PC-3 (cell line): Measurements from ENCODE around the gene ARL6IP6. TPM values are rescaled to one million over a fixed set of nuclear protein-coding genes. Genes with fewer than 3 reads are reported as not detected.

Experiments
- ATAC-seq: fragments of 200-7000 bp; cut with Tn5 transposase; 2 replicates; pipeline ENCODE4 v1.9.1; 2020; ENCODE audit warnings: mild to moderate bottlenecking, moderate library complexity
- BruUV-seq: library from RNA; stranded (reverse); fragments of 400-500 nt; replicated peaks from 2 replicates; lab custom pipeline; 2021; lab: Mats Ljungman, UMichigan
- CTCF ChIA-PET: fragments of 300-600 bp; sonication (Branson Sonifier 250); formaldehyde crosslinking; loops from one replicate; lab custom pipeline; 2022; ENCODE audit warnings: antibody characterized with exemption; lab: Charles Lee
- POLR2A ChIA-PET: fragments of 300-600 bp; sonication (Branson Sonifier 250); formaldehyde crosslinking; loops from one replicate; lab custom pipeline; 2022; ENCODE audit warnings: antibody characterized with exemption; ENCODE audit not compliant: unreplicated experiment; lab: Charles Lee
- DNase-seq: peaks from one replicate; pipeline ENCODE4 v3.0.0-alpha.2; 2015
- H2AFZ ChIP-seq: fragments of 300-600 bp; sonication (generic); 2 replicates; pipeline ENCODE4 v1.6.0; 2016; ENCODE audit warnings: antibody characterized with exemption, low read length
- H3F3A ChIP-seq: fragments of 300-600 bp; sonication (generic); one replicate; pipeline ENCODE4 v1.6.0; 2017; ENCODE audit warnings: antibody characterized with exemption, low read length, control low read depth, mild to moderate bottlenecking; ENCODE audit not compliant: unreplicated experiment
- H3K27ac ChIP-seq: fragments of 300-600 bp; sonication (generic); 2 replicates; pipeline ENCODE4 v1.5.1; 2016; ENCODE audit warnings: mild to moderate bottlenecking, low read length
- H3K27me3 ChIP-seq: fragments of 300-600 bp; sonication (generic); 2 replicates; pipeline ENCODE4 v1.6.1; 2016; ENCODE audit warnings: low read length, mixed read lengths
- H3K36me3 ChIP-seq: fragments of 300-600 bp; sonication (generic); 2 replicates; pipeline ENCODE4 v1.6.1; 2016; ENCODE audit warnings: low read depth, mixed run types, low read length, mixed read lengths
- H3K4me1 ChIP-seq: fragments of 300-600 bp; sonication (generic); 2 replicates; pipeline ENCODE4 v1.5.1; 2016; ENCODE audit warnings: low read length; ENCODE audit not compliant: insufficient read depth
- H3K4me2 ChIP-seq: fragments of 300-600 bp; sonication (generic); 2 replicates; pipeline ENCODE4 v1.6.0; 2016; ENCODE audit warnings: low read length
- H3K4me3 ChIP-seq: fragments of 300-600 bp; sonication (generic); 2 replicates; pipeline ENCODE4 v1.5.1; 2016; ENCODE audit warnings: mild to moderate bottlenecking, low read length, mixed read lengths
- H3K79me2 ChIP-seq: fragments of 300-600 bp; sonication (generic); 2 replicates; pipeline ENCODE4 v1.6.1; 2017; ENCODE audit warnings: low read length, mixed read lengths
- H3K9ac ChIP-seq: fragments of 300-600 bp; sonication (generic); 2 replicates; pipeline ENCODE4 v1.6.0; 2016; ENCODE audit warnings: mild to moderate bottlenecking, low read length
- H3K9me2 ChIP-seq: fragments of 300-600 bp; sonication (generic); replicated peaks from 2 replicates; pipeline ENCODE4 v1.6.1; 2016; ENCODE audit warnings: mixed run types, low read length, mixed read lengths
- H3K9me3 ChIP-seq: fragments of 300-600 bp; sonication (generic); 2 replicates; pipeline ENCODE4 v1.6.1; 2016; ENCODE audit warnings: low read length, mixed read lengths
- H4K20me1 ChIP-seq: fragments of 300-600 bp; sonication (generic); 2 replicates; pipeline ENCODE4 v1.6.1; 2016; ENCODE audit warnings: low read length, mixed read lengths
- CTCF ChIP-seq: fragments of 300-600 bp; sonication (generic); conservative IDR thresholded peaks from 2 replicates; pipeline ENCODE4 v1.5.1; 2017; ENCODE audit warnings: antibody characterized with exemption, low read depth, mild to moderate bottlenecking, low read length
- EZH2 ChIP-seq: fragments of 300-600 bp; sonication (generic); IDR thresholded peaks from one replicate; pipeline ENCODE4 v1.6.1; 2017; ENCODE audit warnings: antibody characterized with exemption, mild to moderate bottlenecking, low read length; ENCODE audit not compliant: unreplicated experiment
- EZH2phosphoT487 ChIP-seq: fragments of 300-600 bp; sonication (generic); IDR thresholded peaks from 2 replicates; pipeline ENCODE4 v1.6.1; 2018; ENCODE audit warnings: mild to moderate bottlenecking, antibody characterized with exemption, low read length, borderline replicate concordance
- intact Hi-C: fragments of 100-400 bp; cut with micrococcal nuclease; formaldehyde crosslinking; loops from 2 replicates; pipeline ENCODE4 v1.9.0; 2023
- total RNA-seq: library from RNA; depleted of rRNA; stranded (reverse); fragments of >200 nt; gene quantifications from 2 replicates; pipeline ENCODE4 v1.2.3, GENCODE V29; 2014

ARL6IP6 gene
- total RNA-seq, 1 experiment from 2014 or later, result 19.0 TPM

GRCh38 chr2:152710713-152711112, 7.7 kb upstream of the ARL6IP6 start:
- ChIA-PET CTCF (no interaction called here), POLR2A (no interaction called here)
- no peak for DNase-seq
- no peak overlapping the region for H2AFZ ChIP-seq
- TF ChIP-seq EZH2phosphoT487 (no peak), EZH2 (no peak), CTCF (no peak)
- H3K79me2 ChIP-seq, result peaks cover 99% of the 10 kb centered on the region
- H3K9ac ChIP-seq, result no peak overlapping the region
- no peak overlapping the region for H3K4me2 ChIP-seq
- H3K9me3 ChIP-seq, result no peaks in the 10 kb centered on the region
- H3K4me1 ChIP-seq, result peaks cover 8% of the 10 kb centered on the region
- no peaks in the 10 kb centered on the region for H3F3A ChIP-seq
- no peak overlapping the region for H3K4me3 ChIP-seq
- H3K27ac ChIP-seq, result no peak overlapping the region
- H3K27me3 ChIP-seq, result no peaks in the 10 kb centered on the region
- no TSS peak for BruUV-seq
- peaks cover 70% of the 10 kb centered on the region for H4K20me1 ChIP-seq
- intact Hi-C loops, result no loop called here
- H3K36me3 ChIP-seq, result peaks cover 80% of the 10 kb centered on the region
- no peaks in the 10 kb centered on the region for H3K9me2 ChIP-seq
- ATAC-seq, result no peak

- POLR2A ChIA-PET, result interaction anchor here (0.6 kb wide), 1 partner anchor 15 kb away, joined by 23 read pairs; no protein-coding TSS in a partner anchor
- no peak for DNase-seq
- ATAC-seq, result no peak
- BruUV-seq, result no TSS peak
- Histone ChIP-seq H4K20me1 (peaks cover 56% of the 10 kb centered on the region), H3F3A (no peaks in the 10 kb centered on the region), H3K79me2 (peaks cover 83% of the 10 kb centered on the region), H3K27me3 (no peaks in the 10 kb centered on the region), H3K9me3 (no peaks in the 10 kb centered on the region), H3K36me3 (peaks cover 54% of the 10 kb centered on the region), H3K4me2 (peak overlapping the region; percentile 85), H3K4me3 (peak overlapping the region; percentile 99), H3K27ac (no peak overlapping the region), H2AFZ (no peak overlapping the region), H3K9ac (no peak overlapping the region), H3K9me2 (no peaks in the 10 kb centered on the region), H3K4me1 (peaks cover 16% of the 10 kb centered on the region)
- CTCF ChIA-PET, result no interaction called here
- intact Hi-C loops, result no loop called here
- TF ChIP-seq CTCF, result no peak
- no peak for TF ChIP-seq EZH2phosphoT487
- no peak for TF ChIP-seq EZH2
Observed at GRCh38 chr2:152715112-152715511, 3.3 kb upstream of the ARL6IP6 start.

- ChIA-PET POLR2A (interaction anchor here (0.6 to 0.7 kb wide), 2 partner anchors 16 to 1216 kb away, joined by 3 to 23 read pairs; no protein-coding TSS in a partner anchor), CTCF (no interaction called here)
- peaks cover 46% of the 10 kb centered on the region for H3K36me3 ChIP-seq
- TF ChIP-seq EZH2 (no peak), CTCF (peak; percentile 78), EZH2phosphoT487 (no peak)
- BruUV-seq, result no TSS peak
- H3K4me1 ChIP-seq, result peaks cover 22% of the 10 kb centered on the region
- intact Hi-C loops, result loop anchor here (2.0 kb wide), 1 partner anchor 541 kb away; the partner anchor contains the start of gene STAM2
- peak overlapping the region; percentile 98 for H3K9ac ChIP-seq
- H3K27ac ChIP-seq, result no peak overlapping the region
- H3K4me2 ChIP-seq, result peak overlapping the region; percentile 85
- peaks cover 52% of the 10 kb centered on the region for H4K20me1 ChIP-seq
- H2AFZ ChIP-seq, result no peak overlapping the region
- H3K9me3 ChIP-seq, result no peaks in the 10 kb centered on the region
- H3K79me2 ChIP-seq, result peaks cover 83% of the 10 kb centered on the region
- H3K27me3 ChIP-seq, result no peaks in the 10 kb centered on the region
- DNase-seq, result peak; percentile 53
- H3K9me2 ChIP-seq, result no peaks in the 10 kb centered on the region
- ATAC-seq, result no peak
- H3F3A ChIP-seq, result no peaks in the 10 kb centered on the region
- H3K4me3 ChIP-seq, result peak overlapping the region; percentile 99
Observed at GRCh38 chr2:152715854-152716428, 2.5 kb upstream of the ARL6IP6 start.
